AG04450 (cell line): Measurements from ENCODE around the gene KCNN3. TPM values are rescaled to one million over a fixed set of nuclear protein-coding genes. Genes with fewer than 3 reads are reported as not detected.

Experiments
- polyA plus RNA-seq: library from polyadenylated mRNA; depleted of rRNA; stranded (reverse); fragments of >200 nt; gene quantifications from 2 replicates; pipeline ENCODE4 v1.2.3, GENCODE V29; 2011; rRNA removed

The KCNN3 gene
- polyA plus RNA-seq, 1 experiment: 0.09 TPM

Other genes starting within 250 kb of the KCNN3 start
- gene PMVK, start 66.4 kb upstream of the KCNN3 start, polyA plus RNA-seq: 21.0 and 24.7 TPM in 2 replicates
- gene PBXIP1, start 85.8 kb upstream of the KCNN3 start, polyA plus RNA-seq: 72.2 and 87.1 TPM in 2 replicates
- 18.1 and 19.3 TPM in 2 replicates for gene PYGO2, start 91.5 kb upstream of the KCNN3 start, polyA plus RNA-seq
- 371 and 409 TPM in 2 replicates for gene SHC1, start 100.5 kb upstream of the KCNN3 start, polyA plus RNA-seq
- gene CKS1B, start 104.4 kb upstream of the KCNN3 start, polyA plus RNA-seq: 66.4 and 81.3 TPM in 2 replicates
- gene FLAD1, start 113.1 kb upstream of the KCNN3 start, polyA plus RNA-seq: 21.1 and 30.2 TPM in 2 replicates
- gene LENEP, start 123.3 kb upstream of the KCNN3 start, polyA plus RNA-seq: 0.21 TPM in 1 of 2 replicates, not detected in the other
- 8.7 and 12.7 TPM in 2 replicates for gene ZBTB7B, start 132.5 kb upstream of the KCNN3 start, polyA plus RNA-seq
- gene DCST2, start 163.5 kb upstream of the KCNN3 start, polyA plus RNA-seq: 0.07 and 0.19 TPM in 2 replicates
- not detected in 2 replicates for gene DCST1, start 163.5 kb upstream of the KCNN3 start, polyA plus RNA-seq
- gene ADAM15, start 181.0 kb upstream of the KCNN3 start, polyA plus RNA-seq: 25.9 and 37.5 TPM in 2 replicates
- 10.1 and 12.9 TPM in 2 replicates for gene EFNA4, start 193.5 kb upstream of the KCNN3 start, polyA plus RNA-seq
- gene EFNA3, start 208.6 kb upstream of the KCNN3 start, polyA plus RNA-seq: 0.51 and 0.56 TPM in 2 replicates